Caki2 (cell line): ENCODE measurements around the gene IL17REL. TPM values are rescaled to one million over a fixed set of nuclear protein-coding genes. Genes with fewer than 3 reads are reported as not detected.

Source experiments
- DNase-seq: peaks from one replicate; pipeline ENCODE4 v3.0.0-alpha.2; 2015; ENCODE audit warnings: low read depth
- in situ Hi-C: cut with HindIII; loops from 2 replicates; pipeline ENCODE4 v1.10.0; 2016; ENCODE audit warnings: low sequenced_read_pairs, low pct_unique_long_range_greater_than_20kb, mixed read lengths
- total RNA-seq: library from RNA; depleted of rRNA; stranded (reverse); fragments of >200 nt; shearing (Covaris generic); gene quantifications from 2 replicates; pipeline ENCODE4 v1.2.3, GENCODE V29; 2014; ENCODE audit warnings: low replicate concordance

IL17REL gene
- total RNA-seq, 1 experiment from 2014 or later = not detected

GRCh38 chr22:49964136-49965090 is 48.2 kb downstream of the IL17REL start:
- no peak for DNase-seq
- in situ Hi-C loops = no loop called here

- in situ Hi-C loops = no loop called here
- no peak for DNase-seq
These were observed 48.9 kb downstream of the IL17REL start for GRCh38 chr22:49963647-49964026.

- in situ Hi-C loops = no loop called here
- no peak for DNase-seq
These were observed 49.6 kb downstream of the IL17REL start for GRCh38 chr22:49962751-49963646.

- in situ Hi-C loops = no loop called here
- peak; percentile 95 for DNase-seq
These were observed 50.4 kb downstream of the IL17REL start for GRCh38 chr22:49962012-49962750.

- in situ Hi-C loops = no loop called here
- DNase-seq = peak; percentile 55
These were observed 51.0 kb downstream of the IL17REL start for GRCh38 chr22:49961601-49962011.

GRCh38 chr22:49961005-49961600 is 51.5 kb downstream of the IL17REL start:
- in situ Hi-C loops = no loop called here
- DNase-seq = no peak

- in situ Hi-C loops = no loop called here
- peak; percentile 99 for DNase-seq
These were observed 52.2 kb downstream of the IL17REL start, which contains the start of gene PIM3 for GRCh38 chr22:49960159-49961004. Gene PIM3 (plus strand): TSS chr22:49960772. CDS start chr22:49960948, 176 bp downstream.

- in situ Hi-C loops = no loop called here
- no peak for DNase-seq
These were observed 52.8 kb downstream of the IL17REL start for GRCh38 chr22:49959782-49960158.

- in situ Hi-C loops = no loop called here
These were observed 53.4 kb downstream of the IL17REL start for GRCh38 chr22:49958931-49959781.

GRCh38 chr22:49958366-49958921 is 54.1 kb downstream of the IL17REL start:
- DNase-seq = no peak
- in situ Hi-C loops = no loop called here

More at GRCh38 chr22:49958931-49959781, 53.4 kb downstream of the IL17REL start:
- no peak for DNase-seq

GRCh38 chr22:49957826-49958365 is 54.7 kb downstream of the IL17REL start:
- in situ Hi-C loops = no loop called here
- DNase-seq = no peak

GRCh38 chr22:49956914-49957825 is 55.4 kb downstream of the IL17REL start:
- in situ Hi-C loops = no loop called here
- no peak for DNase-seq

GRCh38 chr22:49956418-49956770 is 56.2 kb downstream of the IL17REL start:
- in situ Hi-C loops = no loop called here
- no peak for DNase-seq

GRCh38 chr22:49955581-49956417 is 56.8 kb downstream of the IL17REL start:
- no peak for DNase-seq

More at GRCh38 chr22:49955581-49956417, 56.8 kb downstream of the IL17REL start:
- in situ Hi-C loops = no loop called here
